ENCODE data around the gene LYAR. TPM values are rescaled to one million over a fixed set of nuclear protein-coding genes. Genes with fewer than 3 reads are reported as not detected.

Gene LYAR
- polyA plus RNA-seq, 1 of the 3 experiments (the other 2 are of a cell fraction): 11.2 TPM

GRCh38 chr4:4332529-4332928, 42.6 kb upstream of the LYAR start:
- no peaks in the 10 kb centered on the region for H3F3A ChIP-seq (replicated peaks; ENCODE audit: insufficient read depth)
- ChIA-PET POLR2A (no interaction called here), CTCF (interaction anchor here (1.4 to 1.7 kb wide), 2 partner anchors 72 to 77 kb away, joined by 4 read pairs; no protein-coding TSS in a partner anchor)
- no peak overlapping the region for H3K27ac ChIP-seq (ENCODE audit: low read depth in 2 of 2, low read length in 1 of 2)
- no peak overlapping the region for H2AFZ ChIP-seq (ENCODE audit: low read depth)
- TF ChIP-seq GATA2 (CRISPR knock-in tag; IDR thresholded peaks at IDR 0.05) (no peak), SMC3 (IDR thresholded peaks at IDR 0.05; ENCODE audit: low read depth, low read length) (no peak), IRF3 (IDR thresholded peaks at IDR 0.05; ENCODE audit: low read depth, low read length) (no peak), JUND (IDR thresholded peaks at IDR 0.05) (no peak)
- TF ChIP-seq, protein P1, sequence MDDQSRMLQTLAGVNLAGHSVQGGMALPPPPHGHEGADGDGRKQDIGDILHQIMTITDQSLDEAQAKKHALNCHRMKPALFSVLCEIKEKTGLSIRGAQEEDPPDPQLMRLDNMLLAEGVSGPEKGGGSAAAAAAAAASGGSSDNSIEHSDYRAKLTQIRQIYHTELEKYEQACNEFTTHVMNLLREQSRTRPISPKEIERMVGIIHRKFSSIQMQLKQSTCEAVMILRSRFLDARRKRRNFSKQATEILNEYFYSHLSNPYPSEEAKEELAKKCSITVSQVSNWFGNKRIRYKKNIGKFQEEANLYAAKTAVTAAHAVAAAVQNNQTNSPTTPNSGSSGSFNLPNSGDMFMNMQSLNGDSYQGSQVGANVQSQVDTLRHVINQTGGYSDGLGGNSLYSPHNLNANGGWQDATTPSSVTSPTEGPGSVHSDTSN (IDR thresholded peaks at IDR 0.05): no peak
- DNase-seq: no peak
- no peaks in the 10 kb centered on the region for H3K36me3 ChIP-seq (replicated peaks in 1 of 2; ENCODE audit: control insufficient read depth in 1 of 2, insufficient read depth in 2 of 2, low read length in 1 of 2)
- 23% methylated on average over 2 of the region's 3 CpGs for WGBS (ENCODE audit: low lambda C conversion rate)
- no peaks in the 10 kb centered on the region for H3K79me2 ChIP-seq (ENCODE audit: insufficient read depth)
- H3K4me2 ChIP-seq: no peak overlapping the region
- H3K4me1 ChIP-seq (ENCODE audit: control insufficient read depth in 1 of 2, insufficient read depth in 2 of 2, low read depth in 1 of 2, low read length in 1 of 2): no peaks in the 10 kb centered on the region; a peak in 1 of 4 replicates
- no peak overlapping the region for H3K9ac ChIP-seq
- H3K9me2 ChIP-seq: no peaks in the 10 kb centered on the region
- no peaks in the 10 kb centered on the region for H4K20me1 ChIP-seq (ENCODE audit: insufficient read depth)
- H3K4me3 ChIP-seq (ENCODE audit: low read depth in 2 of 2, low read length in 1 of 2): no peak overlapping the region
- no peaks in the 10 kb centered on the region; the same call in 1 of the 2 replicates for H3K27me3 ChIP-seq (ENCODE audit: insufficient read depth)
- no peaks in the 10 kb centered on the region for H3K9me3 ChIP-seq

DNA sequence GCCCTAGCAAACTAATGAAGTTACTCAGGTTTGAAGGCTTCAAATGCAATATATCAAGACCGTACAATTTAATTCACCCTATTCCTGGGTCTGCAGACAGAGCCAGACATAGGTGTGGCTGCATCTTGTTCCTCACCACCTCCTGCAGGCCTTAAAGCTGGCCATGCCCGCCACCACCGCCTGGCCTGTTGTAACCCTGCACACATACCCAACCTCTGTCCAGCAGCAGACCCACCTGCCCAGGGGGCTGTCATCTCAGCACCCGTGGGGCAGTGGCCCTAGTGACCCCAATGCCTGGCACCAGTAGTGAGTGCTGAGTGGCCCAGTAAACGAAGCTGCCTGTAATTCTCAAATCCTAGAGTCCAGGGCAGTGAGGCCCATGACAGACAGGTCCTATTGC, 40.8 kb upstream of the LYAR start:
- no peaks in the 10 kb centered on the region for H3K9me3 ChIP-seq
- H3K27ac ChIP-seq (ENCODE audit: low read depth in 2 of 2, low read length in 1 of 2): no peak overlapping the region
- H3K4me2 ChIP-seq: no peak overlapping the region
- no peak overlapping the region for H3K4me3 ChIP-seq (ENCODE audit: low read depth in 2 of 2, low read length in 1 of 2)
- ChIA-PET CTCF (interaction anchor here (0.5 to 1.7 kb wide), 3 partner anchors 54 to 1487 kb away, joined by 3 to 4 read pairs (median 3); no protein-coding TSS in a partner anchor), POLR2A (no interaction called here)
- H2AFZ ChIP-seq (ENCODE audit: low read depth): no peak overlapping the region
- no peak for DNase-seq
- H3K79me2 ChIP-seq (ENCODE audit: insufficient read depth): no peaks in the 10 kb centered on the region
- no peaks in the 10 kb centered on the region for H3K27me3 ChIP-seq (ENCODE audit: insufficient read depth)
- 55% methylated on average over 5 of the region's 5 CpGs for WGBS (ENCODE audit: low lambda C conversion rate)
- no peaks in the 10 kb centered on the region for H3K36me3 ChIP-seq (replicated peaks in 1 of 2; ENCODE audit: control insufficient read depth in 1 of 2, insufficient read depth in 2 of 2, low read length in 1 of 2)
- H4K20me1 ChIP-seq (ENCODE audit: insufficient read depth): no peaks in the 10 kb centered on the region
- no peaks in the 10 kb centered on the region; a peak in 1 of 4 replicates for H3K4me1 ChIP-seq (ENCODE audit: control insufficient read depth in 1 of 2, insufficient read depth in 2 of 2, low read depth in 1 of 2, low read length in 1 of 2)
- H3F3A ChIP-seq (replicated peaks; ENCODE audit: insufficient read depth): no peaks in the 10 kb centered on the region
- H3K9me2 ChIP-seq: no peaks in the 10 kb centered on the region
- H3K9ac ChIP-seq: no peak overlapping the region
- no peak for TF ChIP-seq MXI1 (IDR thresholded peaks at IDR 0.05; ENCODE audit: low read depth, low read length)
- TF ChIP-seq RCOR1 (IDR thresholded peaks at IDR 0.05; ENCODE audit: low read length): no peak
- TF ChIP-seq FOXM1 (IDR thresholded peaks at IDR 0.05; ENCODE audit: low read depth): no peak

GRCh38 chr4:4329496-4329895, 39.5 kb upstream of the LYAR start:
- WGBS (ENCODE audit: low lambda C conversion rate): 74% methylated on average over 9 of the region's 10 CpGs
- Histone ChIP-seq H4K20me1 (ENCODE audit: insufficient read depth) (no peaks in the 10 kb centered on the region), H3K79me2 (ENCODE audit: insufficient read depth) (no peaks in the 10 kb centered on the region), H3K9ac (no peak overlapping the region), H3K9me3 (no peaks in the 10 kb centered on the region), H3K36me3 (replicated peaks in 1 of 2; ENCODE audit: control insufficient read depth in 1 of 2, insufficient read depth in 2 of 2, low read length in 1 of 2) (no peaks in the 10 kb centered on the region), H3K4me2 (no peak overlapping the region), H3K4me1 (ENCODE audit: control insufficient read depth in 1 of 2, insufficient read depth in 2 of 2, low read depth in 1 of 2, low read length in 1 of 2) (no peaks in the 10 kb centered on the region; a peak in 1 of 4 replicates), H3K9me2 (no peaks in the 10 kb centered on the region), H2AFZ (ENCODE audit: low read depth) (no peak overlapping the region), H3K27me3 (ENCODE audit: insufficient read depth) (no peaks in the 10 kb centered on the region), H3K27ac (ENCODE audit: low read depth in 2 of 2, low read length in 1 of 2) (no peak overlapping the region), H3K4me3 (ENCODE audit: low read depth in 2 of 2, low read length in 1 of 2) (no peak overlapping the region), H3F3A (replicated peaks; ENCODE audit: insufficient read depth) (no peaks in the 10 kb centered on the region)
- DNase-seq: no peak
- ChIA-PET CTCF (no interaction called here), POLR2A (no interaction called here)
- no peak for TF ChIP-seq ZBTB33 (IDR thresholded peaks at IDR 0.05; ENCODE audit: borderline replicate concordance, low read depth)
- no peak for TF ChIP-seq TEAD4 (IDR thresholded peaks at IDR 0.05; ENCODE audit: borderline replicate concordance, insufficient read depth)
- TF ChIP-seq EZH2phosphoT487 (IDR thresholded peaks at IDR 0.05; ENCODE audit: borderline replicate concordance, low read depth): no peak
- TF ChIP-seq CTCF (IDR thresholded peaks at IDR 0.05): no peak
- no peak for TF ChIP-seq MAX (IDR thresholded peaks at IDR 0.05; ENCODE audit: low read depth)
- no peak for TF ChIP-seq TCF12 (IDR thresholded peaks at IDR 0.05)
- TF ChIP-seq RAD21 (IDR thresholded peaks at IDR 0.05; ENCODE audit: low read length): no peak
- TF ChIP-seq RCOR1 (IDR thresholded peaks at IDR 0.05; ENCODE audit: low read length): no peak
- TF ChIP-seq SMC3 (IDR thresholded peaks at IDR 0.05; ENCODE audit: low read depth, low read length): no peak
- no peak for TF ChIP-seq NFIC (IDR thresholded peaks at IDR 0.05; ENCODE audit: borderline replicate concordance)

All from SK-N-SH (cell line).